Loucy (cell line): ENCODE measurements around the gene PRR35.

Experiments
- H2AFZ ChIP-seq: fragments of 200-600 bp; sonication (generic); 2 replicates; pipeline ENCODE4 v1.6.0; 2016; ENCODE audit warnings: antibody characterized with exemption, mild to moderate bottlenecking, low read length, moderate library complexity
- H3F3A ChIP-seq: fragments of 200-600 bp; 2 replicates; pipeline ENCODE4 v1.6.0; 2016; ENCODE audit warnings: antibody characterized with exemption, low read depth, mild to moderate bottlenecking
- H3K27me3 ChIP-seq: fragments of 200-600 bp; sonication (generic); 2 replicates; pipeline ENCODE4 v1.6.1; 2014; ENCODE audit warnings: low read length, mild to moderate bottlenecking; ENCODE audit not compliant: insufficient read depth, poor library complexity, severe bottlenecking
- H3K36me3 ChIP-seq: fragments of 200-600 bp; sonication (generic); 2 replicates; pipeline ENCODE4 v1.6.1; 2016; ENCODE audit warnings: low read length; ENCODE audit not compliant: insufficient read depth
- H3K4me1 ChIP-seq: fragments of 200-600 bp; sonication (generic); 2 replicates; pipeline ENCODE4 v1.5.1; 2014; ENCODE audit warnings: low read length, mild to moderate bottlenecking; ENCODE audit not compliant: insufficient read depth, poor library complexity, severe bottlenecking
- H3K4me2 ChIP-seq: fragments of 200-600 bp; sonication (generic); 2 replicates; pipeline ENCODE4 v1.6.0; 2014; ENCODE audit warnings: antibody characterized with exemption, low read length, low read depth, mild to moderate bottlenecking; ENCODE audit not compliant: poor library complexity, severe bottlenecking
- H3K4me3 ChIP-seq: fragments of 200-600 bp; sonication (generic); 2 replicates; pipeline ENCODE4 v1.5.1; 2014; ENCODE audit warnings: low read length, mild to moderate bottlenecking, mixed read lengths; ENCODE audit not compliant: poor library complexity, severe bottlenecking
- H3K79me2 ChIP-seq: fragments of 200-600 bp; sonication (generic); 2 replicates; pipeline ENCODE4 v1.6.1; 2014; ENCODE audit warnings: low read length; ENCODE audit not compliant: insufficient read depth
- H3K9ac ChIP-seq: fragments of 200-600 bp; sonication (generic); 2 replicates; pipeline ENCODE4 v1.6.0; 2014; ENCODE audit warnings: mild to moderate bottlenecking, low read depth, low read length, moderate library complexity; ENCODE audit not compliant: poor library complexity, severe bottlenecking
- H3K9me2 ChIP-seq: fragments of 200-600 bp; sonication (generic); replicated peaks from 2 replicates; pipeline ENCODE4 v1.6.1; 2016; ENCODE audit warnings: low read depth, low read length, mixed read lengths
- H3K9me3 ChIP-seq: fragments of 200-600 bp; sonication (generic); 2 replicates; pipeline ENCODE4 v1.6.1; 2014; ENCODE audit warnings: mild to moderate bottlenecking, antibody characterized with exemption, low read length, low read depth; ENCODE audit not compliant: insufficient read depth
- H4K20me1 ChIP-seq: fragments of 200-600 bp; sonication (generic); 2 replicates; pipeline ENCODE4 v1.6.0; 2014; ENCODE audit warnings: antibody characterized with exemption, low read length, mild to moderate bottlenecking; ENCODE audit not compliant: insufficient read depth, poor library complexity, severe bottlenecking
- CTCF ChIP-seq: fragments of 200-600 bp; sonication (generic); conservative IDR thresholded peaks from 2 replicates; pipeline ENCODE4 v1.5.1; 2014; ENCODE audit warnings: mild to moderate bottlenecking, antibody characterized with exemption, low read length
- EZH2phosphoT487 ChIP-seq: fragments of 200-600 bp; IDR thresholded peaks from 2 replicates; pipeline ENCODE4 v1.6.1; 2018; ENCODE audit warnings: antibody characterized with exemption, mild to moderate bottlenecking, moderate library complexity, borderline replicate concordance

Gene PRR35

DNA sequence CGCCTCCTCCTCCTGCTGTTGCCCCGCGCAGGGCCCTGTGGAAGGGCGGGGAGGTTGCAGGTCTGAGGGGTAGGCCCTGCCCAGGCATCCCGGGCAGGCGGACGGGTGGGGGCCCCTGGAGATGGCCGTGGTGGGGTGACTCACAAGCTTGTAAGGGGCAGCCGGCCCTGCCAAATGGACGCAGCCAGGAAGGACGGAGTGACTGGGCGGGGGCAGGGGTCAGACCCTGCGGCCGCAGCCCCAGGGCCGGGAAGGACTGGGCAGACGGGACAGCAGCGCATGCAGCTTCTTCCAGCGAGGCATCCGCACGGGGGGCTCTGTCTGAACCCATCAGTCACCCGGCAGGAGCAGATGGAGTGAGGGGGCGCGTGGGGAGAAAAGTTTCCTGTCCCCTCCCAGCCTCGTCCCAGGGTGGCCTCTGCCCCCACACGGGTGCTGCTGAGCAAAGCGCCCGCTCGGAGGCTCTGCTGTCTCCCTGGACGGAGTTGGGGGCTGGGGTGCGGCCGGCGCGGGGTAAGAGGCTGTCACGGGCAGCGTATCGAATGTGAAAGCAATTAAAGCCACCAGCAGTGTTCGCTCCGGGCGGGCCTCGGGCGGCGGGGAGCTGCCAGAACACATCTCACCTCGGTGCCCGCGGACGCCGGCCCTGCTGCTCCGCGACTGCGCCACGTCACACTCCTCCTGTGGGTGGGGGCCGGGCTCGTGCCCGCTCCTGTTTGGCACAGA is 5.4 kb upstream of the PRR35 start:
- Histone ChIP-seq H3K36me3 (no peaks in the 10 kb centered on the region), H3K4me3 (no peak overlapping the region), H3K9ac (no peak overlapping the region), H4K20me1 (no peaks in the 10 kb centered on the region), H3K79me2 (no peaks in the 10 kb centered on the region), H3F3A (no peaks in the 10 kb centered on the region), H3K4me2 (no peak overlapping the region), H3K9me2 (no peaks in the 10 kb centered on the region), H3K9me3 (no peaks in the 10 kb centered on the region), H3K27me3 (no peaks in the 10 kb centered on the region), H2AFZ (no peak overlapping the region), H3K4me1 (no peaks in the 10 kb centered on the region)
- no peak for TF ChIP-seq EZH2phosphoT487
- TF ChIP-seq CTCF = no peak

DNA sequence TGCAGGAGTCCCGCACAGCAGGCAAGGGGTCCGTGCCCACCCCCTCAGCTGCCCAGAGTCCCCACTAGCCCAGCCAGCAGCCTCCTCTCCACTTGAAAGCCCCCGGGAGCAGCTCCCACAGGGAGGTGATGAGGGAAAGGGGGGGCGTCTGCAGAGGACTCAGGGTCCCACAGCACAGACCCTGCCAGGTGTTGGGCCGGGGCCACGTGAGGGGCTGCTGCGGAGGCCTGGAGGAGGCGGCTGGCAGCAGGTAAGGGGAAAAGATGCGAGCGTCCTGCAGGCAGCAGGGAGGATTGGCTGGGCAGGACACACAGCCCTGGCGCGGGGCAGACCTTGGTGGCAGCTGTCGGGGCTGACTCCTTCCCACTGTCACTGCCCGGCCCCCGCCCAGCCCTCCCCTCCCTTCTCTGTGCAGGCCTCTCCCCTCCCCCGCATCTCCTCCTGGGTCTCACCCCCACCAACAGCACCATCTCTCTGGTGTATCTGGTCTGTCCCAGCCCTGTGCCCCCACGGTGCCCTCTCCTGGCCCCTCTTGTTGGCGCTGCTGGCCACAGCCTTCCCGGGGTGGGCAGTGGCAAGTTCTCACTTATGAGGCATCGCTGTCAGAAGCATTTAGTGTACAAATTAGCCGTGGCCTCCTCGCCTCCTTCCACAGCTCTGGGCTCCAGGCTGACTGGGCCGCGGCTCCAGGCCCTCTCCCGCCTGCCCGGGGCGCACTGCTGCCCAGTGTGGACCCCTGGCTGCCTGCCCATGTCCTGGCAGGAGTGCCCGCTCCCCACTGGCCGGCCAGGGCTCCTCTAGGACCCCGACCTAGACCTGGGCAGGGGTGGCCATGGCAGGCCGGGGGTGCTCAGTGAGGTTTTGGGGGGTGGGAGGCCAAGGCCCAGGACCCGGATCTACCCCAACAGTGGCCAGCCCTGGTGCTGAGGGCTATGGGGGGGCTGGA is 4.4 kb upstream of the PRR35 start:
- Histone ChIP-seq H3K79me2 (no peaks in the 10 kb centered on the region), H3K9ac (no peak overlapping the region), H3K9me2 (no peaks in the 10 kb centered on the region), H3K4me3 (no peak overlapping the region), H4K20me1 (no peaks in the 10 kb centered on the region), H3K4me1 (no peaks in the 10 kb centered on the region), H3K9me3 (no peaks in the 10 kb centered on the region), H2AFZ (no peak overlapping the region), H3K36me3 (no peaks in the 10 kb centered on the region), H3F3A (no peaks in the 10 kb centered on the region), H3K27me3 (no peaks in the 10 kb centered on the region), H3K4me2 (no peak overlapping the region)
- TF ChIP-seq CTCF = no peak
- TF ChIP-seq EZH2phosphoT487 = no peak

- no peaks in the 10 kb centered on the region for H3K79me2 ChIP-seq
- no peaks in the 10 kb centered on the region for H3K9me2 ChIP-seq
- no peak overlapping the region for H3K9ac ChIP-seq
- no peak overlapping the region for H2AFZ ChIP-seq
- H3F3A ChIP-seq = no peaks in the 10 kb centered on the region
- H4K20me1 ChIP-seq = no peaks in the 10 kb centered on the region
- no peak overlapping the region for H3K4me2 ChIP-seq
- H3K4me1 ChIP-seq = no peaks in the 10 kb centered on the region
- H3K36me3 ChIP-seq = no peaks in the 10 kb centered on the region
- TF ChIP-seq CTCF = no peak
- H3K4me3 ChIP-seq = no peak overlapping the region
- no peaks in the 10 kb centered on the region for H3K27me3 ChIP-seq
- no peaks in the 10 kb centered on the region for H3K9me3 ChIP-seq
Measured at GRCh38 chr16:556474-557173, 3.6 kb upstream of the PRR35 start.
